RWPE1 (cell line): ENCODE measurements around the gene TMEM184A.

Experiments
- CTCF ChIA-PET: fragments of 350-600 bp; sonication (Branson Sonifier 250); formaldehyde crosslinking; extraction: SDS; loops from one replicate; lab custom pipeline; 2021; lab: Yijun Ruan, JAX
- POLR2A ChIA-PET: fragments of 400-600 bp; formaldehyde crosslinking; extraction: SDS; loops from one replicate; lab custom pipeline; 2020; ENCODE audit warnings: antibody characterized with exemption; ENCODE audit not compliant: low non-redundant PET; lab: Yijun Ruan, JAX
- DNase-seq: peaks from one replicate; pipeline ENCODE4 v3.0.0; 2012; ENCODE audit warnings: low spot score
- H3K27ac ChIP-seq: fragments of 450-650 bp; 2 replicates; pipeline ENCODE4 v1.5.1; 2017
- TF ChIP-seq, protein P1 (sequence below): fragments of 450-650 bp; conservative IDR thresholded peaks from 2 replicates; pipeline ENCODE4 v1.5.1; 2017; ENCODE audit warnings: low read depth, mild to moderate bottlenecking

The TMEM184A gene

DNA sequence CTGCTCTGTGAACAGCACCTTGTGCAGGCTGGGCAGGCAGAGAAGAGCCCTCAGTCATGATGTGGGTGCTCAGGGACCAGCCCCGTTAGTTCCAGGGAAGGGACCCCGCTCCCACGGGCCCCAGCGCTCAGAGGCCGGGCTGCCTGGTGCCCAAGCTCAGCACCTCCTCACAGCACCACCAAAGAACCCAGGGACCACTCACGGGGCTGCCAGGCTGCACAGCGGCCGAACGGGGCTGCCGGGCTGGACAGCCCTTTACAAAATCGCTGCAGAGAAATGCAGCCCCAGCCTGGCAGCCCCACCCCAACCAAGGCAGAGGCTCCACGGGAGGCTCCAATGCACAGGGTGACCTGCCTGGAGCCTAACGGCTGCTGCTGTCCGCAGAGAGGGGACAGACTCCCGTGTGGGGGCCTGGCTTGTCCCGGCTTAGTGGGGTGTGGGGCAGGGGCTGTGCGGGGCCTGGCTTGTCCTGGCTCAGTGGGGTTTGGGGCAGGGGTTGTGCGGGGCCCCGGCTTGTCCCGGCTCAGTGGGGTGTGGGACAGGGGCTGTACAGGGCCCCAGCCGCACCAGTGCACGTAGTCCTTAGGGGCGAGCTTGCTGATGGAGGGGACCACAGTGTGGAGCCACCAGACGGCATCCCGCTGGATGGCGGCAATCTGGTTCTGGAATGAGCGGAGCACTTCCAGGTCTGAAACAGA, 61.0 kb downstream of the TMEM184A start:
- no peak overlapping the region for H3K27ac ChIP-seq
- DNase-seq, result no peak
- ChIA-PET CTCF (no interaction called here), POLR2A (no interaction called here)
- TF ChIP-seq, protein P1, sequence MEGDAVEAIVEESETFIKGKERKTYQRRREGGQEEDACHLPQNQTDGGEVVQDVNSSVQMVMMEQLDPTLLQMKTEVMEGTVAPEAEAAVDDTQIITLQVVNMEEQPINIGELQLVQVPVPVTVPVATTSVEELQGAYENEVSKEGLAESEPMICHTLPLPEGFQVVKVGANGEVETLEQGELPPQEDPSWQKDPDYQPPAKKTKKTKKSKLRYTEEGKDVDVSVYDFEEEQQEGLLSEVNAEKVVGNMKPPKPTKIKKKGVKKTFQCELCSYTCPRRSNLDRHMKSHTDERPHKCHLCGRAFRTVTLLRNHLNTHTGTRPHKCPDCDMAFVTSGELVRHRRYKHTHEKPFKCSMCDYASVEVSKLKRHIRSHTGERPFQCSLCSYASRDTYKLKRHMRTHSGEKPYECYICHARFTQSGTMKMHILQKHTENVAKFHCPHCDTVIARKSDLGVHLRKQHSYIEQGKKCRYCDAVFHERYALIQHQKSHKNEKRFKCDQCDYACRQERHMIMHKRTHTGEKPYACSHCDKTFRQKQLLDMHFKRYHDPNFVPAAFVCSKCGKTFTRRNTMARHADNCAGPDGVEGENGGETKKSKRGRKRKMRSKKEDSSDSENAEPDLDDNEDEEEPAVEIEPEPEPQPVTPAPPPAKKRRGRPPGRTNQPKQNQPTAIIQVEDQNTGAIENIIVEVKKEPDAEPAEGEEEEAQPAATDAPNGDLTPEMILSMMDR, result no peak

DNA sequence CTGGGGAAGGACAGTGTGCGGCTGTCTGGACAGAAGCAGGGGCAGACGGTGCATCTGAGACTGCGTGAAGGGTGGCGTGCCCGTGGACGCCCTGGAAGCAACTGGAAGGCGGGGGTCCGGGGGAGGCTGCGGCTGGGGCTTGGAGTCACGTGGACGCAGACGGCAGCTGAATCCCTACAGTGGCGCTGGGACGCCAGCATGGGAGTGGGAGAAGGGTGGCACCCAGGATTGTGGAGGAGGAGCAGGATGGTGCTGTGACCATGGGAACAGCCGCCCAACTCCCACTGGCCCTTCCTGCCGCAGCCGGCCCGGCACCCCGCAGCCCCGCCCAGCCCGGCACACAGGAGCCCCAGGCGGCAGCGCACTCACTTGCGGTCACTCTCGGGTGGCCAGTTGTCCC, 61.6 kb downstream of the TMEM184A start:
- POLR2A ChIA-PET, result no interaction called here
- no peak for DNase-seq
- CTCF ChIA-PET, result no interaction called here
- TF ChIP-seq, protein P1, result no peak
- H3K27ac ChIP-seq, result 0 out of 2 replicates have a peak overlapping the region, but pooled peaks have one; percentile 16

DNA sequence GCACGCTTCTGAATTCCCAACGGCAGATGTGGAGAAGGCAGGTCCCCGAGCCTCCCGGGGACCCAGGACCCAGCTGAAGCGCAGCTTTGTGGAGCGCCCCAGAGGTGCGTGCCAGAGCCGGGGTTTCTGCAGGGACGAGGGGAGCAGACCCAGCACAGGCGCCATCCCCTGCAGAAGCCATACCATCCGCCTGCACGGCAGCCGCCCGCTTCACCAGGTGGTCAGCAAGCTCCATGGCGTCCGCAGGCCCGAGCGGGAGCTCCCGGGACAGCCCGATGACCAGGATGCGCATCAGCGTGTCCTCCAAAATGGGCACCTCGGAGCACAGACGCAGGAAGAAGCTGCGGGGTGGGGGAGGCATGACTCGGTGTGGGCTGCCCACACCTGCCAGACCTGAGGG, 62.4 kb downstream of the TMEM184A start:
- CTCF ChIA-PET, result no interaction called here
- H3K27ac ChIP-seq, result no peak overlapping the region
- POLR2A ChIA-PET, result no interaction called here
- DNase-seq, result no peak
- TF ChIP-seq, protein P1, result no peak

DNA sequence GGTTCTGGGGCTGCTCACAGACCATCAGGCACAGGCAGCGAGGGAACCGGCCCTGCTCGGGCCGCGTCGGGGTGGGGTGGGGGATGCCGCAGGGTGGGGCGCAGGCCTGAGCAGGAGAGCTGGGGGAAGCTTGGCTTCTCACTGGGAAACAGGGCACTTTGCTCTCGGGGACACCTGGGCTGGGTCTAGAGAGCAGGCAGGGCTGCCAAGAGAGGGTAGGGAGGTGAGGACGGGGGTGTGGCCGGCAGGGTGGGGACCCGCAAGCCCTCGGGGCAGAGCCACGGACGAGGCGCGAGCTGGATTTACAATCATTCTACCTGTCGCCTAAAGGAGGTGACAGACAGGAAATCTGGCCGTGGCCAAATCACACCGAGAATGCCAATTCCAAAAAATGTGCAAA, 62.9 kb downstream of the TMEM184A start:
- no peak for DNase-seq
- POLR2A ChIA-PET, result no interaction called here
- CTCF ChIA-PET, result no interaction called here
- no peak overlapping the region for H3K27ac ChIP-seq
- TF ChIP-seq, protein P1, result no peak

DNA sequence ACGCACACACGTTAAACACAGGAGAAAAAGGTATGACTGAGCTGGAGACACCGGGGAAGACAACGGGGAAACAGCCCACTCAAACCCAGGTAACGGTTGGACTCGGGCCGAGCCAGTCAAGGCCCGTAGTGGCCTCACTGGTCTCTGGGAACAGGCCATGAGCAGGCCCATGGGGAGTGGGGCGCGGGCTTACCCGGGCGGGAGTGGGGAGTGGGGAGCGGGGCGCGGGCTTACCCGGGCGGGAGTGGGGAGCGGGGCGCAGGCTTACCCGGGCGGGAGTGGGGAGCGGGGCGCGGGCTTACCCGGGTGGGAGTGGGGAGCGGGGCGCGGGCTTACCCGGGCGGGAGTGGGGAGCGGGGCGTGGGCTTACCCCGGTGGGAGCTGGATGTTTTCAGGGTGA, 63.4 kb downstream of the TMEM184A start:
- TF ChIP-seq, protein P1, result no peak
- POLR2A ChIA-PET, result no interaction called here
- no peak overlapping the region for H3K27ac ChIP-seq
- CTCF ChIA-PET, result no interaction called here
- no peak for DNase-seq
